ENCODE data around the gene GIMAP8.
A peak's percentile ranks its signal among the peaks of the same experiment; 100 is the strongest.

Gene GIMAP8

GRCh38 chr7:150411606-150412005, 38.8 kb upstream of the GIMAP8 start:
- no peak for DNase-seq (ENCODE audit: low read depth)

- no peak for DNase-seq (ENCODE audit: low read depth)
Measured at GRCh38 chr7:150412016-150412415, 38.4 kb upstream of the GIMAP8 start.

GRCh38 chr7:150412518-150413488, 37.6 kb upstream of the GIMAP8 start:
- DNase-seq (ENCODE audit: low read depth) = no peak

GRCh38 chr7:150413640-150414081, 36.8 kb upstream of the GIMAP8 start:
- DNase-seq (ENCODE audit: low read depth) = no peak

GRCh38 chr7:150415161-150416153, 35.0 kb upstream of the GIMAP8 start:
- no peak for DNase-seq (ENCODE audit: low read depth)

- DNase-seq (ENCODE audit: low read depth) = no peak
Measured at GRCh38 chr7:150417239-150417638, 33.2 kb upstream of the GIMAP8 start.

GRCh38 chr7:150417863-150418262, 32.6 kb upstream of the GIMAP8 start:
- no peak for DNase-seq (ENCODE audit: low read depth)

GRCh38 chr7:150420242-150420641, 30.2 kb upstream of the GIMAP8 start:
- no peak for DNase-seq (ENCODE audit: low read depth)

GRCh38 chr7:150420987-150421674, 29.3 kb upstream of the GIMAP8 start:
- DNase-seq (ENCODE audit: low read depth) = peak; percentile 80

- no peak for DNase-seq (ENCODE audit: low read depth)
Measured at GRCh38 chr7:150421831-150422230, 28.6 kb upstream of the GIMAP8 start.

- DNase-seq (ENCODE audit: low read depth) = no peak
Measured at GRCh38 chr7:150425670-150426069, 24.8 kb upstream of the GIMAP8 start.

- no peak for DNase-seq (ENCODE audit: low read depth)
Measured at GRCh38 chr7:150428671-150429451, 21.6 kb upstream of the GIMAP8 start.

GRCh38 chr7:150429699-150430098, 20.7 kb upstream of the GIMAP8 start:
- DNase-seq (ENCODE audit: low read depth) = no peak

GRCh38 chr7:150430465-150431085, 19.9 kb upstream of the GIMAP8 start:
- DNase-seq (ENCODE audit: low read depth) = no peak

GRCh38 chr7:150431839-150432658, 18.4 kb upstream of the GIMAP8 start:
- no peak for DNase-seq (ENCODE audit: low read depth)

- DNase-seq (ENCODE audit: low read depth) = no peak
Measured at GRCh38 chr7:150432915-150433892, 17.2 kb upstream of the GIMAP8 start.

- no peak for DNase-seq (ENCODE audit: low read depth)
Measured at GRCh38 chr7:150434240-150434639, 16.2 kb upstream of the GIMAP8 start.

GRCh38 chr7:150435047-150435389, 15.4 kb upstream of the GIMAP8 start:
- no peak for DNase-seq (ENCODE audit: low read depth)

Measured in activated T-cell treated with anti-CD3 and anti-CD28 coated beads for 48 hours (primary cell).